Keratinocyte (primary cell): ENCODE results near the gene STIM1. TPM values are rescaled to one million over a fixed set of nuclear protein-coding genes. Genes with fewer than 3 reads are reported as not detected.

Experiments used
- DNase-seq: peaks from one replicate; pipeline ENCODE4 v3.0.0-alpha.2; 2011; ENCODE audit warnings: low read depth, missing footprints, low spot score
- FAIRE-seq: peaks from 2 replicates; lab custom pipeline; 2011; peaks lifted over from hg19 to GRCh38; lab: Jason Lieb, UNC
- H2AFZ ChIP-seq: 2 replicates; pipeline ENCODE4 v1.6.0; 2012; ENCODE audit warnings: low read length, control low read depth, inconsistent platforms; ENCODE audit not compliant: control insufficient read depth
- H3K27ac ChIP-seq: 2 replicates; pipeline ENCODE4 v1.5.1; 2011; ENCODE audit warnings: low read length; ENCODE audit not compliant: control insufficient read depth, insufficient read depth
- H3K27me3 ChIP-seq: 3 replicates; pipeline ENCODE4 v1.6.0; 2011; ENCODE audit warnings: low read length; ENCODE audit not compliant: control insufficient read depth, insufficient read depth; ENCODE audit errors: extremely low read depth
- H3K36me3 ChIP-seq, 2 experiments: 2 replicates in 1 of 2; 3 replicates in 1 of 2; pipeline ENCODE4 v1.5.1; 2011; ENCODE audit warnings: low read length in 2 of 2, mild to moderate bottlenecking in 1 of 2; ENCODE audit not compliant: control insufficient read depth in 2 of 2, insufficient read depth in 2 of 2; ENCODE audit errors: extremely low read depth in 1 of 2
- H3K4me1 ChIP-seq: 3 replicates; pipeline ENCODE4 v1.5.1; 2011; ENCODE audit warnings: low read length; ENCODE audit not compliant: control insufficient read depth, insufficient read depth; ENCODE audit errors: extremely low read depth
- H3K4me2 ChIP-seq: 3 replicates; pipeline ENCODE4 v1.6.0; 2011; ENCODE audit warnings: low read depth, low read length; ENCODE audit not compliant: control insufficient read depth, insufficient read depth; ENCODE audit errors: extremely low read depth
- H3K4me3 ChIP-seq, 3 experiments: fragments of 200-600 bp in 1 of 3; sonication (generic) in 1 of 3; 2 replicates in 2 of 3; 3 replicates in 1 of 3; pipeline ENCODE4 v1.5.1; 2011 to 2016; ENCODE audit warnings: low read length in 3 of 3, mild to moderate bottlenecking in 3 of 3, control low read depth in 2 of 3, inconsistent platforms in 1 of 3, low read depth in 1 of 3, mixed read lengths in 1 of 3, mixed run types in 1 of 3, moderate library complexity in 1 of 3; ENCODE audit not compliant: control insufficient read depth in 2 of 3, insufficient read depth in 2 of 3; ENCODE audit errors: extremely low read depth in 1 of 3
- H3K79me2 ChIP-seq: 2 replicates; pipeline ENCODE4 v1.6.0; 2012; ENCODE audit warnings: low read length; ENCODE audit not compliant: control insufficient read depth, insufficient read depth
- H3K9ac ChIP-seq: 3 replicates; pipeline ENCODE4 v1.6.0; 2011; ENCODE audit warnings: low read length; ENCODE audit not compliant: control insufficient read depth, insufficient read depth; ENCODE audit errors: extremely low read depth
- H3K9me1 ChIP-seq: 3 replicates; pipeline ENCODE4 v1.6.0; 2011; ENCODE audit warnings: low read length; ENCODE audit not compliant: control insufficient read depth, insufficient read depth; ENCODE audit errors: extremely low read depth
- H3K9me3 ChIP-seq: 2 replicates; pipeline ENCODE4 v1.5.1; 2012; ENCODE audit warnings: low read depth, low read length; ENCODE audit not compliant: control insufficient read depth
- H4K20me1 ChIP-seq: 3 replicates; pipeline ENCODE4 v1.6.0; 2011; ENCODE audit warnings: low read length; ENCODE audit not compliant: control insufficient read depth, insufficient read depth; ENCODE audit errors: extremely low read depth
- EZH2 ChIP-seq: IDR thresholded peaks from one replicate; pipeline ENCODE4 v1.6.1; 2012; ENCODE audit warnings: inconsistent platforms, mild to moderate bottlenecking, low read length, moderate library complexity
- dilution Hi-C: fragments of 300-500 bp; cut with MboI; formaldehyde crosslinking; loops from one replicate; pipeline ENCODE4 v1.7.0; 2020; ENCODE audit warnings: low sequenced_read_pairs; ENCODE audit not compliant: extremely low pct_ligation_motif_present
- polyA plus RNA-seq, 5 experiments: library from polyadenylated mRNA; depleted of rRNA in 3 of 5; stranded (reverse) in 3 of 5; stranded (forward) in 1 of 5; unstranded in 1 of 5; fragments of >200 nt; gene quantifications; 1 replicate in 1 of 5; 2 replicates in 3 of 5; 3 replicates in 1 of 5; pipeline versions ENCODE4 v1.2.1 to v1.2.3, GENCODE V29; 2011 to 2012; ENCODE audit warnings: missing spikeins in 2 of 5, low read depth in 1 of 5, low replicate concordance in 1 of 5
- TF ChIP-seq, protein P1 (sequence below), 3 experiments: IDR thresholded peaks in 1 of 3; conservative IDR thresholded peaks in 1 of 3; optimal IDR thresholded peaks in 1 of 3; 2 replicates in 2 of 3; 3 replicates in 1 of 3; pipeline versions ENCODE3 to v1.5.1; 2011; ENCODE audit warnings: low read length in 3 of 3, mild to moderate bottlenecking in 3 of 3, moderate library complexity in 2 of 3, control low read depth in 1 of 3, inconsistent platforms in 1 of 3; ENCODE audit not compliant: insufficient read depth in 2 of 3; ENCODE audit errors: extremely low read depth in 1 of 3

The STIM1 gene
- polyA plus RNA-seq, 1 donor (not counting 4 experiments of a cell fraction or from before 2014, with no cell fraction given), result 23.7 TPM

DNA sequence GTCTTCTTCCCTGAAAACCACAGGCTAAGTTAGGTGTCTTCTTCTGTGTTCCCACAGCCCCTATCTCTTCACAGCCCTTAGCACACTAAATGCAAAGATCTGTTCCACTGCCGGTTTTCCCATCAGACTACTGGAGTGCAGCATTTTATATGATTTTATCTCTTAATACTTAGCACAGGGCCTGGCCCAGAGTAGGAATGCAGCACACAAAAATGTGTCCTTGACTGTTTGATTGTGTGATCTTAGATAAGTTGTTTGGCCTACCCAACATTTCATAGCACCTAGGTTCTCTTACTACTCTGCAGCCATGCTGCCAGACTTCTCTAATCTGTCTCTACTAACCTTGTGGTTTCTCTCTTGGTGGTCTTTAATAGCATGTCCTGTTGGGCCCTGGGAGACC, 185.0 kb downstream of the STIM1 start:
- Histone ChIP-seq H4K20me1 (no peaks in the 10 kb centered on the region), H3K9ac (no peak overlapping the region), H3K9me3 (no peaks in the 10 kb centered on the region), H2AFZ (no peak overlapping the region), H3K4me3 (no peak overlapping the region), H3K27me3 (no peaks in the 10 kb centered on the region), H3K36me3 (no peaks in the 10 kb centered on the region), H3K79me2 (peaks cover 3% of the 10 kb centered on the region), H3K27ac (no peak overlapping the region), H3K4me1 (peaks cover 17% of the 10 kb centered on the region), H3K4me2 (no peak overlapping the region), H3K9me1 (no peaks in the 10 kb centered on the region)
- FAIRE-seq (no peak), DNase-seq (no peak)
- dilution Hi-C loops, result no loop called here
- TF ChIP-seq, protein P1, sequence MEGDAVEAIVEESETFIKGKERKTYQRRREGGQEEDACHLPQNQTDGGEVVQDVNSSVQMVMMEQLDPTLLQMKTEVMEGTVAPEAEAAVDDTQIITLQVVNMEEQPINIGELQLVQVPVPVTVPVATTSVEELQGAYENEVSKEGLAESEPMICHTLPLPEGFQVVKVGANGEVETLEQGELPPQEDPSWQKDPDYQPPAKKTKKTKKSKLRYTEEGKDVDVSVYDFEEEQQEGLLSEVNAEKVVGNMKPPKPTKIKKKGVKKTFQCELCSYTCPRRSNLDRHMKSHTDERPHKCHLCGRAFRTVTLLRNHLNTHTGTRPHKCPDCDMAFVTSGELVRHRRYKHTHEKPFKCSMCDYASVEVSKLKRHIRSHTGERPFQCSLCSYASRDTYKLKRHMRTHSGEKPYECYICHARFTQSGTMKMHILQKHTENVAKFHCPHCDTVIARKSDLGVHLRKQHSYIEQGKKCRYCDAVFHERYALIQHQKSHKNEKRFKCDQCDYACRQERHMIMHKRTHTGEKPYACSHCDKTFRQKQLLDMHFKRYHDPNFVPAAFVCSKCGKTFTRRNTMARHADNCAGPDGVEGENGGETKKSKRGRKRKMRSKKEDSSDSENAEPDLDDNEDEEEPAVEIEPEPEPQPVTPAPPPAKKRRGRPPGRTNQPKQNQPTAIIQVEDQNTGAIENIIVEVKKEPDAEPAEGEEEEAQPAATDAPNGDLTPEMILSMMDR (optimal IDR thresholded peaks at IDR 0.05 in 1 of 3, IDR thresholded peaks at IDR 0.05 in 1 of 3, conservative IDR thresholded peaks at IDR 0.05 in 1 of 3; ENCODE audit: extremely low read depth in 1 of 3, insufficient read depth in 2 of 3, low read length in 3 of 3), result no peak
- no peak for TF ChIP-seq EZH2

DNA sequence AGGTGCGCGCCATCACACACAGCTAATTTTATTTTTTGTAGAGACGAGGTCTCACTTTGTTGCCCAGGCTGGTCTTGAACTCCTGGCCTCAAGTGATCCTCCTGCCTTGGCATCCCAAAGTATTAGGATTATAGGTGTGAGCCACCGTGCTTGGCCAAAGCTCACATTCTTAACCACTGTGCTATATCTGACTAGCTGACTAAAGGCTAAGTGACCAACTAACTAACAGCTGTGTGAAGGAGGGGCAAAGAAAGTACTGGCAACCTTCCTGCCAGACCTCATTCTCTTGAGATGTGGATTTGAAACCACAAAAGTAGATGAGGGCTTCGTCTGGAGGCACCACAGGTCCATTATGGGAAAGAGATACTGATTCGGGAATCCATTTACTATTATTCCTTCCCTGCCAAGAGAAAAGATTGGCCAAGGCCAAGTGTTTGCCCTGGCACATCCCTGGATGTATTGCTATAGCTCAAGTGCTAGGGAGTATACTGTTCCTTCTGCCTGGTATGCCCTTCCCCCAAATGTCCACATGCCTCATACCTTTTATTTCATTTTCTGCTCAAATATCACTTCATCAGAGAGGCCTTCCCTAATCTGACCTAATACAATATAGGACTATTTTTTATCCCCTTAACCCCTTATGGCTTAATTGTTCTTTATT, 186.4 kb downstream of the STIM1 start:
- H3K9me3 ChIP-seq, result no peaks in the 10 kb centered on the region
- H2AFZ ChIP-seq, result no peak overlapping the region
- no peak for FAIRE-seq
- H3K4me3 ChIP-seq, result no peak overlapping the region
- dilution Hi-C loops, result no loop called here
- no peak overlapping the region for H3K27ac ChIP-seq
- H3K9me1 ChIP-seq, result no peaks in the 10 kb centered on the region
- H3K79me2 ChIP-seq, result no peaks in the 10 kb centered on the region
- no peak overlapping the region for H3K4me2 ChIP-seq
- H3K9ac ChIP-seq, result no peak overlapping the region
- TF ChIP-seq EZH2, result no peak
- TF ChIP-seq, protein P1 (optimal IDR thresholded peaks at IDR 0.05 in 1 of 3, IDR thresholded peaks at IDR 0.05 in 1 of 3, conservative IDR thresholded peaks at IDR 0.05 in 1 of 3; ENCODE audit: extremely low read depth in 1 of 3, insufficient read depth in 2 of 3, low read length in 3 of 3), result no peak
- no peak for DNase-seq
- no peaks in the 10 kb centered on the region for H3K36me3 ChIP-seq
- H3K27me3 ChIP-seq, result no peaks in the 10 kb centered on the region
- H4K20me1 ChIP-seq, result no peaks in the 10 kb centered on the region
- peaks cover 30% of the 10 kb centered on the region for H3K4me1 ChIP-seq
